K562 (cell line): Measurements from ENCODE around the gene GET4. TPM values are rescaled to one million over a fixed set of nuclear protein-coding genes. Genes with fewer than 3 reads are reported as not detected.

Experiments
- ARHGAP35 ChIP-seq: fragments of 450-650 bp; IDR thresholded peaks from 2 replicates; pipeline ENCODE4 v1.6.1; 2018; ENCODE audit not compliant: partially characterized antibody
- ATF2 ChIP-seq: sonication (generic); formaldehyde crosslinking; IDR thresholded peaks from 2 replicates; pipeline ENCODE4 v1.8.1; 2022; ENCODE audit warnings: missing genetic modification reagents
- BRD9 ChIP-seq: fragments of 450-650 bp; IDR thresholded peaks from 2 replicates; pipeline ENCODE4 v1.6.1; 2018; ENCODE audit warnings: low read depth; ENCODE audit not compliant: partially characterized antibody
- CREB1 ChIP-seq, 2 experiments: sonication (generic) in 1 of 2; formaldehyde crosslinking in 1 of 2; IDR thresholded peaks; 2 replicates each; pipeline versions ENCODE4 v1.6.1 to v1.8.0; 2012 to 2022; ENCODE audit warnings: inconsistent platforms in 1 of 2, mild to moderate bottlenecking in 1 of 2, missing genetic modification reagents in 1 of 2, moderate library complexity in 1 of 2
- ESRRA ChIP-seq: fragments of 450-650 bp; IDR thresholded peaks from 2 replicates; pipeline ENCODE4 v1.6.1; 2014; ENCODE audit warnings: low read depth, mild to moderate bottlenecking, moderate library complexity, borderline replicate concordance
- ETV1 ChIP-seq: fragments of 450-650 bp; conservative IDR thresholded peaks from 2 replicates; pipeline ENCODE4 v1.6.1; 2016; ENCODE audit warnings: missing genetic modification characterization, control low read depth, low read depth, missing compliant biosample characterization
- FOXK2 ChIP-seq, 2 experiments: fragments of 450-650 bp; IDR thresholded peaks in 1 of 2; conservative IDR thresholded peaks in 1 of 2; 2 replicates each; pipeline ENCODE4 v1.6.1; 2016; ENCODE audit warnings: low read depth in 2 of 2, mild to moderate bottlenecking in 1 of 2
- GMEB1 ChIP-seq: fragments of 250-450 bp; sonication (Bioruptor Pico); IDR thresholded peaks from 2 replicates; pipeline ENCODE4 v1.4.0; 2020; ENCODE audit warnings: mild to moderate bottlenecking
- HNRNPUL1 ChIP-seq: fragments of 200-400 bp; formaldehyde crosslinking; IDR thresholded peaks from 2 replicates; pipeline ENCODE4 v1.6.1; 2017; ENCODE audit warnings: low read length
- ILF3 ChIP-seq: fragments of 450-650 bp; IDR thresholded peaks from 2 replicates; pipeline ENCODE4 v1.6.1; 2018; ENCODE audit warnings: antibody characterized with exemption, mild to moderate bottlenecking, moderate library complexity, borderline replicate concordance
- KDM4B ChIP-seq, 2 experiments: fragments of 450-650 bp in 1 of 2; sonication (generic) in 1 of 2; IDR thresholded peaks; 2 replicates each; pipeline ENCODE4 v1.6.1; 2016 to 2017; ENCODE audit warnings: borderline replicate concordance in 2 of 2, antibody characterized with exemption in 1 of 2, low read depth in 1 of 2, mild to moderate bottlenecking in 1 of 2
- MEIS2 ChIP-seq: fragments of 450-650 bp; IDR thresholded peaks from 2 replicates; pipeline ENCODE4 v1.6.1; 2014; ENCODE audit warnings: mild to moderate bottlenecking; ENCODE audit not compliant: partially characterized antibody
- NFXL1 ChIP-seq: fragments of 450-650 bp; formaldehyde crosslinking; IDR thresholded peaks from 2 replicates; pipeline ENCODE4 v1.4.0; 2021; ENCODE audit warnings: mild to moderate bottlenecking
- PHB2 ChIP-seq: fragments of 450-650 bp; IDR thresholded peaks from 2 replicates; pipeline ENCODE4 v1.6.1; 2017; ENCODE audit warnings: low read depth
- PKNOX1 ChIP-seq: fragments of 450-650 bp; IDR thresholded peaks from 2 replicates; pipeline ENCODE4 v1.6.1; 2016
- RB1 ChIP-seq: fragments of 450-650 bp; IDR thresholded peaks from 2 replicates; pipeline ENCODE4 v1.6.1; 2017; ENCODE audit warnings: low read depth, mild to moderate bottlenecking
- SAFB2 ChIP-seq: fragments of 200-400 bp; formaldehyde crosslinking; IDR thresholded peaks from 2 replicates; pipeline ENCODE4 v1.6.1; 2018; ENCODE audit warnings: borderline replicate concordance, low read length, low read depth, moderate library complexity; ENCODE audit not compliant: severe bottlenecking
- SP1 ChIP-seq: sonication (generic); formaldehyde crosslinking; IDR thresholded peaks from 2 replicates; pipeline ENCODE4 v1.8.1; 2022; ENCODE audit warnings: mild to moderate bottlenecking, missing genetic modification reagents
- SRSF9 ChIP-seq: fragments of 200-400 bp; formaldehyde crosslinking; IDR thresholded peaks from 2 replicates; pipeline ENCODE4 v1.6.1; 2017; ENCODE audit warnings: low read depth, low read length, borderline replicate concordance
- THAP7 ChIP-seq: fragments of 250-450 bp; sonication (Bioruptor Pico); IDR thresholded peaks from 2 replicates; pipeline ENCODE4 v1.5.0; 2021
- ZNF184 ChIP-seq: sonication (generic); formaldehyde crosslinking; IDR thresholded peaks from 2 replicates; pipeline ENCODE4 v1.5.0; 2020; ENCODE audit warnings: missing genetic modification reagents
- ZNF282 ChIP-seq: sonication (generic); formaldehyde crosslinking; IDR thresholded peaks from 2 replicates; pipeline ENCODE4 v1.8.1; 2023; ENCODE audit warnings: missing genetic modification reagents
- ZNF583 ChIP-seq: fragments of 250-450 bp; sonication (Bioruptor Pico); IDR thresholded peaks from 2 replicates; pipeline ENCODE4 v1.4.0; 2020
- polyA plus RNA-seq, 8 experiments: library from polyadenylated mRNA; depleted of rRNA in 4 of 8; stranded (reverse) in 5 of 8; unstranded in 3 of 8; fragments of >200 nt; fragmentation: Nextera tagmentation in 2 of 8; fragmentation: Illumina TruSeq in 1 of 8; extraction: Ambion mirVana in 2 of 8; extraction: Trizol in 1 of 8; gene quantifications; 2 replicates each; pipeline versions ENCODE4 v1.2.1 to v1.2.3, GENCODE V29; 2011 to 2014; ENCODE audit warnings: inconsistent platforms in 1 of 8, missing spikeins in 1 of 8
- total RNA-seq, 7 experiments: library from RNA; depleted of rRNA in 6 of 7; stranded (reverse); fragments of >200 nt in 6 of 7; fragmentation: Illumina TruSeq in 2 of 7; extraction: Trizol in 2 of 7; gene quantifications; 2 replicates each; pipeline versions ENCODE4 v1.2.1 to v1.2.3, GENCODE V29; 2011 to 2021; ENCODE audit warnings: low replicate concordance in 1 of 7

The GET4 gene
- total and polyA plus RNA-seq, 9 of the 15 experiments (the other 6 are each of a cell fraction or from before 2014, with no cell fraction given) = 0.99 to 122 (median 40.4) TPM

- TF ChIP-seq ESRRA = peak; percentile 46; the same call in 1 of the 2 replicates
- peak; percentile 99 for TF ChIP-seq SP1 (CRISPR knock-in tag)
- TF ChIP-seq HNRNPUL1 = no peak
- TF ChIP-seq ZNF184 (CRISPR knock-in tag) = no peak
- TF ChIP-seq NFXL1 (CRISPR knock-in tag) = no peak
- peak; percentile 64 to 70 for TF ChIP-seq FOXK2 (conservative IDR thresholded peaks at IDR 0.05 in 1 of 2, IDR thresholded peaks at IDR 0.05 in 1 of 2; ENCODE audit: low read depth in 2 of 2)
- 0 out of 2 replicates have a peak, but pooled peaks have one; percentile 53 for TF ChIP-seq ILF3
- TF ChIP-seq PHB2 = no peak
- peak; percentile 86 for TF ChIP-seq THAP7
- TF ChIP-seq PKNOX1 = no peak
- TF ChIP-seq SAFB2 = no peak
- no peak for TF ChIP-seq ZNF282 (CRISPR knock-in tag)
- peak in 1 of 2 experiments; percentile 98; a peak in 2 of 4 replicates for TF ChIP-seq KDM4B (IDR thresholded peaks at IDR 0.05; ENCODE audit: borderline replicate concordance in 2 of 2, low read depth in 1 of 2)
- no peak for TF ChIP-seq BRD9
- TF ChIP-seq MEIS2 = peak; percentile 37
- peak; percentile 90 for TF ChIP-seq GMEB1
- no peak for TF ChIP-seq ARHGAP35
- peak; percentile 85 for TF ChIP-seq ATF2 (CRISPR knock-in tag)
- no peak for TF ChIP-seq ETV1 (tag)
- no peak for TF ChIP-seq SRSF9
- peak; percentile 93 for TF ChIP-seq RB1
- 0 out of 2 replicates have a peak, but pooled peaks have one; percentile 25 for TF ChIP-seq ZNF583 (CRISPR knock-in tag)
- peak; percentile 87 for TF ChIP-seq CREB1 (IDR thresholded peaks at IDR 0.05)
- peak; percentile 87 for TF ChIP-seq CREB1 (CRISPR knock-in tag; IDR thresholded peaks at IDR 0.05)
Observed at GRCh38 chr7:876077-876971, at the start of gene GET4 (continued).
